Karpas-422 (cell line): Measurements from ENCODE around the gene PLA2G4A. TPM values are rescaled to one million over a fixed set of nuclear protein-coding genes. Genes with fewer than 3 reads are reported as not detected.

Source experiments
- DNase-seq: peaks from one replicate; pipeline ENCODE4 v3.0.0-alpha.2; 2015
- H2AFZ ChIP-seq: fragments of 200-600 bp; sonication (generic); 2 replicates; pipeline ENCODE4 v1.6.1; 2014; ENCODE audit warnings: antibody characterized with exemption, low read length, mixed read lengths
- H3K27ac ChIP-seq: fragments of 200-600 bp; sonication (generic); 2 replicates; pipeline ENCODE4 v1.5.1; 2014; ENCODE audit warnings: mild to moderate bottlenecking, low read length, moderate library complexity
- H3K27me3 ChIP-seq: fragments of 200-600 bp; sonication (generic); 2 replicates; pipeline ENCODE4 v1.6.1; 2014; ENCODE audit warnings: low read length, mixed read lengths
- H3K36me3 ChIP-seq: fragments of 200-600 bp; sonication (generic); 2 replicates; pipeline ENCODE4 v1.6.1; 2014; ENCODE audit warnings: low read length, mixed read lengths; ENCODE audit not compliant: insufficient read depth
- H3K4me1 ChIP-seq: fragments of 200-600 bp; sonication (generic); 2 replicates; pipeline ENCODE4 v1.6.1; 2014; ENCODE audit warnings: mild to moderate bottlenecking, low read length, mixed read lengths
- H3K4me2 ChIP-seq: fragments of 200-600 bp; sonication (generic); 2 replicates; pipeline ENCODE4 v1.6.1; 2014; ENCODE audit warnings: low read length, low read depth, mild to moderate bottlenecking; ENCODE audit not compliant: poor library complexity, severe bottlenecking
- H3K4me3 ChIP-seq: fragments of 200-600 bp; sonication (generic); 2 replicates; pipeline ENCODE4 v1.5.1; 2014; ENCODE audit warnings: mild to moderate bottlenecking, antibody characterized with exemption, low read length, mixed read lengths
- H3K79me2 ChIP-seq: fragments of 200-600 bp; sonication (generic); 2 replicates; pipeline ENCODE4 v1.6.1; 2014; ENCODE audit warnings: mild to moderate bottlenecking, low read length, mixed read lengths
- H3K9ac ChIP-seq: fragments of 200-600 bp; sonication (generic); 2 replicates; pipeline ENCODE4 v1.6.0; 2014; ENCODE audit warnings: low read length
- H3K9me2 ChIP-seq: fragments of 200-600 bp; sonication (generic), shearing (Covaris generic); replicated peaks from 2 replicates; pipeline ENCODE4 v1.6.0; 2014; ENCODE audit warnings: mild to moderate bottlenecking, low read length, moderate library complexity; ENCODE audit not compliant: insufficient read depth
- H3K9me3 ChIP-seq: fragments of 300-700, 200-600 bp; sonication (generic); 2 replicates; pipeline ENCODE4 v1.6.1; 2014; ENCODE audit warnings: low read length, mixed read lengths
- H4K20me1 ChIP-seq: fragments of 200-600 bp; sonication (generic); 2 replicates; pipeline ENCODE4 v1.6.1; 2014; ENCODE audit warnings: mild to moderate bottlenecking, antibody characterized with exemption, low read length, low read depth; ENCODE audit not compliant: insufficient read depth
- total RNA-seq: library from RNA; depleted of rRNA; stranded (reverse); fragments of >200 nt; shearing (Covaris generic); gene quantifications from 2 replicates; pipeline ENCODE4 v1.2.3, GENCODE V29; 2014; ENCODE audit warnings: low replicate concordance

Gene PLA2G4A
- total RNA-seq, 1 experiment from 2014 or later: not detected

DNA sequence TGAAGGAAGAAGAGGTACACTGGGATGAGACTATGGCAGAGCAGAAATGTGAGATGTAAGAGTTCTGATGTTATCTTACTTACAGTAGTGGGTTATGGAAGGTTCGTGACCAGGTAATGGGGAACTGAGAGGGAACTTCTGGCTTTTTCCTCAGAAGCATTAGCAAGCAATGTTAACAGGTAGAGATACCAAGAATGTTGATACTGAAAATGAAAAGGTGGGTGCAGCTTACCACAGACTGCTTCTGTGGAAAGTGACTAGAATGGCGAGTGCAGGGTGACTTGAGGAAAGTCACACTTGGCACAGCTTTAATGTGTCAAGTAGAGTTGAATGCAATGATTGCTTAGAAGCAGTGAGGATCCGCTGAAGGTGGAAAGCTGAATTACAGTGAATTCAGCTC lies 70.8 kb downstream of the PLA2G4A start:
- H2AFZ ChIP-seq: no peak overlapping the region
- H3K9me3 ChIP-seq: no peaks in the 10 kb centered on the region
- no peak overlapping the region for H3K4me2 ChIP-seq
- H3K9me2 ChIP-seq: no peaks in the 10 kb centered on the region
- no peaks in the 10 kb centered on the region for H3K79me2 ChIP-seq
- no peak overlapping the region for H3K4me3 ChIP-seq
- H3K4me1 ChIP-seq: no peaks in the 10 kb centered on the region
- DNase-seq: no peak
- no peaks in the 10 kb centered on the region for H4K20me1 ChIP-seq
- no peaks in the 10 kb centered on the region for H3K36me3 ChIP-seq
- H3K9ac ChIP-seq: no peak overlapping the region
- H3K27ac ChIP-seq: no peak overlapping the region
- no peaks in the 10 kb centered on the region for H3K27me3 ChIP-seq

DNA sequence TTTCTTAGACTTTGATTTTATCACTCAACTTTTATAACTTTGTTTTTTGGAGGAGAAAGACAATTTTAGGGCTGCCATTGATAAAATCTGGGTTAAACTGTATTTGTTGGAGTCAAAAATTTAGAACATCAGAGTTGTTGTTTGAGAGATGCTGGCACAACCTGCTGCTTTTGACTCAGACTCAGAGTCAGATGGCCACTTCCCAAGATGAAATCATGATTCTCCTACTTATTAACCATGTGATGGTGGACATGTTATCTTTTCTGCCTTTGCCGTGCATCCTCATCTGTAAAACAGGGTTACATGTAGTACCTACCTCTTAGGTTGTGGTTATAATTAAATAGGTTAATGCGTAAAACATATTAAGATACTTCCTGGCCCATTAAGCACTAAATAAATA lies 71.2 kb downstream of the PLA2G4A start:
- H3K9ac ChIP-seq: no peak overlapping the region
- H3K4me2 ChIP-seq: no peak overlapping the region
- H3K79me2 ChIP-seq: no peaks in the 10 kb centered on the region
- H3K4me1 ChIP-seq: no peaks in the 10 kb centered on the region
- DNase-seq: no peak
- no peaks in the 10 kb centered on the region for H3K36me3 ChIP-seq
- no peak overlapping the region for H2AFZ ChIP-seq
- H3K27me3 ChIP-seq: no peaks in the 10 kb centered on the region
- H4K20me1 ChIP-seq: no peaks in the 10 kb centered on the region
- no peak overlapping the region for H3K27ac ChIP-seq
- H3K9me3 ChIP-seq: no peaks in the 10 kb centered on the region
- H3K9me2 ChIP-seq: no peaks in the 10 kb centered on the region
- no peak overlapping the region for H3K4me3 ChIP-seq

DNA sequence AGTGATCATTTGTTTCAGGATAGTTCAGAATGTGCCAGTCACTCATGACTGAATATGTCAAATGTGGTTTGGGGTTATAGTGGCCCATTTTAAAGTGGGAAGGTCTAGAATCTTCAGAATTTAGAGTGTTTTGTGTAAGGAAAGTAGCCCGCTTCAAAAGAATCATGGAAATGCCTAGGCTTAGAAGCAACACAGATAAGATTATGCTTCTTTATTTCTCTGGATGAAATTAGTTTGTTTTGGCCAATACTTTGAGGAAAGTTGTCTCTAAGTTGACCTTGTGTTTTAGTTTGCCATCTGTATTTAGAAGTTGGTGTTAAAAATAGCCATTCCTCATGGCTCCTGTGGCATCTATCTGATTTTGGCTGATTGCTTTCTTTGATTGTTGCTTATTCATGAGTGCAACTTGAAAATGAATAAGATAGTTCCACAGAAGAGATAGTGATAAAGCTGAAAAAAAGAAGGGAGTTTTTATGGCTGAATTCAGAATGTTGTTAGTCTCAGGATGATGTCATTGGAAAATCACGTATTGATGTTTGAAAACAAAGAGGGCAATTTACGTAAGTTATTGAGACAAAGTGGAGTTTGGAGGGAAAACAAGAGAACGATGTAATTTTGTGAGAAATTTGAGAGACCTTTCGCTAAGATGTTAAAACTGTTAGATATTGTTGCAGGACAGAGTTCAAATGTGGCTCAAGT lies 71.9 kb downstream of the PLA2G4A start:
- no peaks in the 10 kb centered on the region for H3K9me3 ChIP-seq
- no peaks in the 10 kb centered on the region for H3K27me3 ChIP-seq
- no peaks in the 10 kb centered on the region for H4K20me1 ChIP-seq
- no peak for DNase-seq
- H3K9ac ChIP-seq: no peak overlapping the region
- H3K27ac ChIP-seq: no peak overlapping the region
- H2AFZ ChIP-seq: no peak overlapping the region
- no peaks in the 10 kb centered on the region for H3K4me1 ChIP-seq
- H3K79me2 ChIP-seq: no peaks in the 10 kb centered on the region
- H3K36me3 ChIP-seq: no peaks in the 10 kb centered on the region
- H3K9me2 ChIP-seq: no peaks in the 10 kb centered on the region
- H3K4me2 ChIP-seq: no peak overlapping the region
- no peak overlapping the region for H3K4me3 ChIP-seq

DNA sequence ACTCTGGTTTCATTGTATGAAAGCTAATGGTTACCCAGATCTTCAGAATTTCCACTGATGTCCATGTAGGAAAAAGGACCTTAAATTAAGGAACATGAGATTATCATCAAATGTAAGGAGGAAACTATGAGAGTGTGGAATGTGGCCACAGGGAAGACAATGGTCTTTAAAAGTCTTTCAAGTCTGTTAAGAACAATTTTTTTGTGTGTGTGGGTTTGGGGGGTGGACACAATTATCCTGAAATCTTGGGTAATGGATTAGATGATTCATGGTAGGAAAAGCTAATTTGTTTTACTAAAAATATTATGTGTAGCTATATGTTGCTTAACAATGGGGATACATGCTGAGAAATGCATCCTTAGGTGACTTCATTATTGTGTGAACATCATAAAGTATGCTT lies 72.9 kb downstream of the PLA2G4A start:
- Histone ChIP-seq H3K27ac (no peak overlapping the region), H3K36me3 (no peaks in the 10 kb centered on the region), H3K9me3 (no peaks in the 10 kb centered on the region), H3K4me2 (no peak overlapping the region), H3K9ac (no peak overlapping the region), H3K4me3 (no peak overlapping the region), H2AFZ (no peak overlapping the region), H3K9me2 (no peaks in the 10 kb centered on the region), H4K20me1 (no peaks in the 10 kb centered on the region), H3K4me1 (no peaks in the 10 kb centered on the region), H3K27me3 (no peaks in the 10 kb centered on the region), H3K79me2 (no peaks in the 10 kb centered on the region)
- DNase-seq: no peak

DNA sequence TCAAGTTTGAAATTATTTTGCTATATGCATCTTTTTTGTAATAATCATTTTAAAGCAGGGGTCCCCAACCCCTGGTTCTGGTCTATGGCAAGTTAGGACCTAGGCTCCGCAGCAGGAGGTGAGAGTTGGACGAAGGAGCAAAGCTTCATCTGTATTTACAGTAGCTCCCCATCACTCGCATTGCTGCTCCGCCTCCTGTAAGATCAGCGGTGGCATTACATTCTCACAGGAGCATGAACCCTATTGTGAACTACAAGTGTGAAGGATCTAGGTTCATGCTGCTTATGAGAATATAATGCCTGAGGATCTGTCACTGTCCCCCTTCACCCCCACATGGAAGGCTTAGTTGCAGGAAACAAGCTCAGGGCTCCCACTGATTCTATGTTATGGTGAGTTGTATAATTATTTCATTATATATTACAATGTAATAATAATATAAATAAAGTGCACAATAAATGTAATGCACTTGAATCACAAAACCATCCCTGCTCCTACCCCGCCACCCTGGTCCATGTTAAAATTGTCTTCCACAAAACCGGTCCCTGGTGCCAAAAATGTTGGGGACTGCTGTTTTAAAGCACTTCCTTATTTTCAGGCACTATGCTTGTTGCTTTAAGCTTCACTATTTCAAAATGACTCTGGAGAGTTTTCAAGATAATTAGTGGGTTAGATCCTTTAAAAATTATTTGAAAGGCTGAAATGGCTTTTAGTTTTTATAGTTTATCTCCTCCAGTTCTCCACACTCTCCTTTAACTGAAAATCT lies 74.8 kb downstream of the PLA2G4A start:
- Histone ChIP-seq H3K79me2 (no peaks in the 10 kb centered on the region), H3K4me1 (no peaks in the 10 kb centered on the region), H3K27ac (no peak overlapping the region), H3K27me3 (no peaks in the 10 kb centered on the region), H2AFZ (no peak overlapping the region), H4K20me1 (no peaks in the 10 kb centered on the region), H3K36me3 (no peaks in the 10 kb centered on the region), H3K9me2 (no peaks in the 10 kb centered on the region), H3K4me3 (no peak overlapping the region), H3K9me3 (no peaks in the 10 kb centered on the region), H3K9ac (no peak overlapping the region), H3K4me2 (no peak overlapping the region)
- no peak for DNase-seq

DNA sequence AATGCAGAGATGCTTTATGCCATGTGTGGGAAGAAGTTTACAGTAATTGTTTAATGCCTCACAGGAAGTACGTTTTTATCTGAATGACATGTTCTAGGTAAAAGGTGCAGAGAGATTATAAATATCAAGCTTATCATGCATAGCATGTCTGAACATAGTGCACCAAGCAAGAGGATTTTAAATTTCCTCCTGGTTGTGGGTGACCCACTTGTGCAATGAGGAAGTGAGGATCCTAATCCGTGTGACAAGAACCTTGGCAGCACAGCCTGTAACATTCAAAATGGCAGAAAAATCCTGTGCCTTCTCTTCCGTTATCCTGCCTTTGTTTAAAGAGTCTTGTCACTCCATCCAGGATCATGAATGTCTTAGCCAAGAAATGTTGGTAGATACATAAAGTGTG lies 75.6 kb downstream of the PLA2G4A start:
- no peak overlapping the region for H2AFZ ChIP-seq
- no peak overlapping the region for H3K27ac ChIP-seq
- no peak overlapping the region for H3K9ac ChIP-seq
- no peaks in the 10 kb centered on the region for H3K4me1 ChIP-seq
- no peaks in the 10 kb centered on the region for H4K20me1 ChIP-seq
- no peaks in the 10 kb centered on the region for H3K9me3 ChIP-seq
- no peaks in the 10 kb centered on the region for H3K36me3 ChIP-seq
- H3K4me3 ChIP-seq: no peak overlapping the region
- H3K9me2 ChIP-seq: no peaks in the 10 kb centered on the region
- H3K4me2 ChIP-seq: no peak overlapping the region
- no peaks in the 10 kb centered on the region for H3K27me3 ChIP-seq
- H3K79me2 ChIP-seq: no peaks in the 10 kb centered on the region
- DNase-seq: no peak

DNA sequence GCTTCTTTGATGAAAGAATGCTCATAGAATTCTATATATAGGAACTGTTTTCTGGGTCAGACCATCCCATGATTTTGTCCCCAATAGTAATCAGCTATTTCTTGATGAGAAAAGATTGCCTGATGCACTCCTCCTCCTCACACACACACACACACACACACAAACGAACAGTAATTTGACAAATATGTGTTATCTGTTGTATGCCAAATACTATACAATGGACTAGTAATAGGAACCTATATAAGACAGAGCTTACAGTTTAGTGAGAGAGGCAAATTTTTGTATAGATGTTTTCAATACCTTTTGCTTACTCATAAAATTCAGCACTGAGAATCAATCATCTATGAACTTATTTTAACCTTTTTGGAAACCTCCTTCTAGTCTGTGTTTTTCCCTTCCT lies 76.8 kb downstream of the PLA2G4A start:
- no peaks in the 10 kb centered on the region for H3K79me2 ChIP-seq
- H3K36me3 ChIP-seq: no peaks in the 10 kb centered on the region
- no peaks in the 10 kb centered on the region for H3K27me3 ChIP-seq
- no peaks in the 10 kb centered on the region for H4K20me1 ChIP-seq
- H3K4me2 ChIP-seq: no peak overlapping the region
- no peak overlapping the region for H3K9ac ChIP-seq
- no peak overlapping the region for H3K27ac ChIP-seq
- H3K4me3 ChIP-seq: no peak overlapping the region
- no peaks in the 10 kb centered on the region for H3K9me2 ChIP-seq
- H3K9me3 ChIP-seq: no peaks in the 10 kb centered on the region
- no peak overlapping the region for H2AFZ ChIP-seq
- DNase-seq: no peak
- no peaks in the 10 kb centered on the region for H3K4me1 ChIP-seq

DNA sequence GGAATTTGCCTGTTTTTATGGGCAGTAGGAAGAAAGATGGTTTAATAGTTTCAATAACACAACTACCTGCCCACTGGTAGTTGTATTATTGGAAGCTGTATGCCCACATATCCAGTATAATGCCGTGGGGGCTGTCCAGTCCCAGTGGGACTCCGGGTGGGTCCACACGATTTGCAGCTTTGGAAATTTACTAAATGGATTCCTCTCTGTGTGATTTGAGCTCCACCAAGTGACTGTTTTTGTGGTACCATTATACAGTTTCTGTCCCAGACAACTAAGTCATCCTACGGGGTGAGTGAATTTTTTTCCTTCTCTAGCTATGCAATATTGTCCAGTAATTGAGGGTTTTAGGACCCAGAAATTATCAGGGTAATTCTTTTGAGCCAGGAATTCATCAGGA lies 86.8 kb downstream of the PLA2G4A start:
- H3K4me2 ChIP-seq: no peak overlapping the region
- H4K20me1 ChIP-seq: no peaks in the 10 kb centered on the region
- no peaks in the 10 kb centered on the region for H3K27me3 ChIP-seq
- H3K9ac ChIP-seq: no peak overlapping the region
- H2AFZ ChIP-seq: no peak overlapping the region
- no peaks in the 10 kb centered on the region for H3K4me1 ChIP-seq
- H3K4me3 ChIP-seq: no peak overlapping the region
- no peaks in the 10 kb centered on the region for H3K79me2 ChIP-seq
- no peaks in the 10 kb centered on the region for H3K9me3 ChIP-seq
- DNase-seq: no peak
- no peaks in the 10 kb centered on the region for H3K9me2 ChIP-seq
- H3K36me3 ChIP-seq: no peaks in the 10 kb centered on the region
- no peak overlapping the region for H3K27ac ChIP-seq
